Measurements from ENCODE around the gene LDB2.

The LDB2 gene

GRCh38 chr4:16757080-16757521 is 141.3 kb downstream of the LDB2 start:
- DNase-seq (ENCODE audit: low read depth) = no peak

- no peak for DNase-seq (ENCODE audit: low read depth)
These were observed 144.3 kb downstream of the LDB2 start for GRCh38 chr4:16754104-16754503.

GRCh38 chr4:16752150-16752549 is 146.3 kb downstream of the LDB2 start:
- DNase-seq (ENCODE audit: low read depth) = no peak

- no peak for DNase-seq (ENCODE audit: low read depth)
These were observed 147.4 kb downstream of the LDB2 start for GRCh38 chr4:16750882-16751642.

- no peak for DNase-seq (ENCODE audit: low read depth)
These were observed 148.2 kb downstream of the LDB2 start for GRCh38 chr4:16750216-16750615.

- DNase-seq (ENCODE audit: low read depth) = no peak
These were observed 152.6 kb downstream of the LDB2 start for GRCh38 chr4:16745887-16746286.

- DNase-seq (ENCODE audit: low read depth) = no peak
These were observed 153.3 kb downstream of the LDB2 start for GRCh38 chr4:16745009-16745635.

GRCh38 chr4:16741287-16741686 is 157.2 kb downstream of the LDB2 start:
- DNase-seq (ENCODE audit: low read depth) = no peak

- no peak for DNase-seq (ENCODE audit: low read depth)
These were observed 158.3 kb downstream of the LDB2 start for GRCh38 chr4:16739997-16740624.

- DNase-seq (ENCODE audit: low read depth) = no peak
These were observed 159.9 kb downstream of the LDB2 start for GRCh38 chr4:16738558-16738957.

- no peak for DNase-seq (ENCODE audit: low read depth)
These were observed 164.9 kb downstream of the LDB2 start for GRCh38 chr4:16733509-16733908.

- no peak for DNase-seq (ENCODE audit: low read depth)
These were observed 165.7 kb downstream of the LDB2 start for GRCh38 chr4:16732741-16733140.

GRCh38 chr4:16731776-16732380 is 166.6 kb downstream of the LDB2 start:
- DNase-seq (ENCODE audit: low read depth) = no peak

- DNase-seq (ENCODE audit: low read depth) = no peak
These were observed 167.8 kb downstream of the LDB2 start for GRCh38 chr4:16730522-16731205.

- DNase-seq (ENCODE audit: low read depth) = no peak
These were observed 169.1 kb downstream of the LDB2 start for GRCh38 chr4:16729336-16729735.

- no peak for DNase-seq (ENCODE audit: low read depth)
These were observed 169.6 kb downstream of the LDB2 start for GRCh38 chr4:16728849-16729248.

- DNase-seq (ENCODE audit: low read depth) = no peak
These were observed 170.3 kb downstream of the LDB2 start for GRCh38 chr4:16728111-16728510.

- no peak for DNase-seq (ENCODE audit: low read depth)
These were observed 171.2 kb downstream of the LDB2 start for GRCh38 chr4:16727218-16727617.

GRCh38 chr4:16726368-16727050 is 171.9 kb downstream of the LDB2 start:
- DNase-seq (ENCODE audit: low read depth) = no peak

GRCh38 chr4:16725252-16725651 is 173.2 kb downstream of the LDB2 start:
- no peak for DNase-seq (ENCODE audit: low read depth)

GRCh38 chr4:16722416-16722815 is 176.0 kb downstream of the LDB2 start:
- DNase-seq (ENCODE audit: low read depth) = no peak

Data from non-pigmented ciliary epithelial cell (primary cell).